Astrocyte of the spinal cord (primary cell): ENCODE data around the gene SMURF1.

Experiments used
- DNase-seq: peaks from one replicate; pipeline ENCODE4 v3.0.0; 2011; ENCODE audit warnings: low read depth, low spot score
- H3K4me3 ChIP-seq: 2 replicates; pipeline ENCODE4 v1.5.1; 2011; ENCODE audit warnings: low read depth, mild to moderate bottlenecking, low read length, moderate library complexity
- in situ Hi-C: cut with HindIII; loops from 2 replicates; pipeline ENCODE4 v1.10.0; 2017; ENCODE audit warnings: low sequenced_read_pairs
- TF ChIP-seq, protein P1 (sequence below): IDR thresholded peaks from 2 replicates; pipeline ENCODE4 v1.5.1; 2012; ENCODE audit warnings: low read depth, mild to moderate bottlenecking, low read length, inconsistent platforms

The SMURF1 gene

DNA sequence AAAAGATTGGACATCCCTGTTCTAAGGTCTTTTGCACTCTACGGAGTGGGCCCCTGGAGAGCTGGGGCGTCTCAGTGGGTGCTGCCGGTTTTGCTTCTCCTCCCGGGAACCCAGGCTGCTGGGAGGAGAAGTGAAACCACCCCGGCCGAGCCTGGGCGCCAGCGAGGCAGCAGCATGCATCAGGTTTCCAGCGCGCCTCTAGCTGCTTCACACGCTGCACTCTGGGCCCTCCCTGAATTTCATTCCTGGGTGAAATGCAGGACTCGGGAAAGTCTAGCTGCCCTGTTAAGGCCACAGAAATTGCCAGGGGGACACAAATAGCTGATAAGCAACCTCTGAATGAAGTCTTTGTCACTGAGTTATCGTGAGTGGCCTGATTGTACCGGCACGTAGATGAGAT is 138.1 kb downstream of the SMURF1 start:
- TF ChIP-seq, protein P1, sequence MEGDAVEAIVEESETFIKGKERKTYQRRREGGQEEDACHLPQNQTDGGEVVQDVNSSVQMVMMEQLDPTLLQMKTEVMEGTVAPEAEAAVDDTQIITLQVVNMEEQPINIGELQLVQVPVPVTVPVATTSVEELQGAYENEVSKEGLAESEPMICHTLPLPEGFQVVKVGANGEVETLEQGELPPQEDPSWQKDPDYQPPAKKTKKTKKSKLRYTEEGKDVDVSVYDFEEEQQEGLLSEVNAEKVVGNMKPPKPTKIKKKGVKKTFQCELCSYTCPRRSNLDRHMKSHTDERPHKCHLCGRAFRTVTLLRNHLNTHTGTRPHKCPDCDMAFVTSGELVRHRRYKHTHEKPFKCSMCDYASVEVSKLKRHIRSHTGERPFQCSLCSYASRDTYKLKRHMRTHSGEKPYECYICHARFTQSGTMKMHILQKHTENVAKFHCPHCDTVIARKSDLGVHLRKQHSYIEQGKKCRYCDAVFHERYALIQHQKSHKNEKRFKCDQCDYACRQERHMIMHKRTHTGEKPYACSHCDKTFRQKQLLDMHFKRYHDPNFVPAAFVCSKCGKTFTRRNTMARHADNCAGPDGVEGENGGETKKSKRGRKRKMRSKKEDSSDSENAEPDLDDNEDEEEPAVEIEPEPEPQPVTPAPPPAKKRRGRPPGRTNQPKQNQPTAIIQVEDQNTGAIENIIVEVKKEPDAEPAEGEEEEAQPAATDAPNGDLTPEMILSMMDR = no peak
- in situ Hi-C loops = no loop called here
- H3K4me3 ChIP-seq = no peak overlapping the region
- DNase-seq = no peak

DNA sequence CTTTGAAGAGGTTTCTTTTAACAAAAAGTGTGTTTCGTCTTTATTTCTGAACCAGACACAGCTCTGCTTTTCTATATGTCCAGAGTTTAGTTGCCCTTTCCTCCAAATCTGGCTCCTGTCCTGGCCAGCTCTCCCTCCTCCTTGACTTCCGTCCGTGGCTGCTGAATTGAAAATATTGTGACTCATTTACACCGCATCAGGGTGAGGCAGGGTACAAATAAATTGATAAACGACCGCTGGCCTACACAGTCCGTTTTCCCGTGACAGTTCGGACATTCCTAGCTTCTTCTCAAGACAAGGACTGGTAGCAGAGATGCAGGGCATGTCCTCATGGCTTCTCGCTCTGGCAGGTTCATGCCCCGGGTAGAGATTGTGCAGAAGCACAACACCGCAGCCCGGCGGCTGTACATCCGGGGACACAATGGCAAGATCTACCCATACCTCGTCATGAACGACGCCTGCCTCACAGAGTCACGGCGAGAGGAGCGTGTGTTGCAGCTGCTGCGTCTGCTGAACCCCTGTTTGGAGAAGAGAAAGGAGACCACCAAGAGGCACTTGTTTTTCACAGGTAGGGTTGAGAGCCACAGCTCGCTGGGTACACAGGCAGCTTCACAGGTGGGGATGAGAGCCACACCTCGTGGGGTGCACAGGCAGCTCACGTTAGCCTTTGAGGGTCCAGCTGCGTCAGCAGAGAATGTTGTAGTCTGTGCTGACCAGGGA is 139.0 kb downstream of the SMURF1 start:
- TF ChIP-seq, protein P1 = no peak
- DNase-seq = no peak
- in situ Hi-C loops = no loop called here
- no peak overlapping the region for H3K4me3 ChIP-seq

DNA sequence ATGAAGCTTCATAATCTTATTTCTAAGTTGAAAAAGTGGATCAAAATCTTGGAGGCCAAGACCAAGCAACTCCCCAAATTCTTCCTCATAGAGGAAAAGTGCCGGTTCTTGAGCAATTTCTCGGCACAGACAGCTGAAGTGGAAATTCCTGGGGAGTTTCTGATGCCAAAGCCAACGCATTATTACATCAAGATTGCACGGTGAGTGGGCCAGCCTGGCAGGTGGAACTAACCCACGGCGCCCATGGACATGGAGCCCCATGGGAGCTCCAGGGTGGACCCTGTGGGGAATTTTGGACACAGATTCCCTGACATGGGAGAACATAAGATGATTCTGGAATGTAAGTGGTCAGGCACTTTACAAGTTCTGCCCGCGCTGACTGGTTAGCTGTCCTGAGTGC is 139.7 kb downstream of the SMURF1 start:
- TF ChIP-seq, protein P1 = no peak
- in situ Hi-C loops = no loop called here
- peak; percentile 6 for DNase-seq
- H3K4me3 ChIP-seq = no peak overlapping the region

DNA sequence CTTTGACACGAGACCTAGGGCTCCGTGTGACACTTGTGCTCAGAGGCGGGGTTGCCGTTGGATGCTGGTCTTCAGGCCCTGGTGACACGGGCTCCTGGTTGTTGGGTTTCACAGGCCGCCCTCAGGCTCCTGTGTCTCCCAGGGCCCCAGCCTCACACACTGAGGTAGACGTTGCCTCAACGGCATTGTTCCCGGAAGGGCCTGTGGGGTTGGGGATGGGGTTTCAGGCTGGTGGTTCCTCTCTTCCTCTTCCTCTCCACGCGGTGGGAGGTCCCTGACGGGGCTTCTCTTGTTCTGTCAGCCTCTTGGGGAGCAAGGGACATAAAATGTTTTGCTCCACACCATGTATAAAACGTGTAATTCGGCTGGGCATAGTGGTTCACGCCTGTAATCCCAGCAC is 140.5 kb downstream of the SMURF1 start:
- H3K4me3 ChIP-seq = no peak overlapping the region
- no peak for DNase-seq
- TF ChIP-seq, protein P1 = no peak
- in situ Hi-C loops = no loop called here

DNA sequence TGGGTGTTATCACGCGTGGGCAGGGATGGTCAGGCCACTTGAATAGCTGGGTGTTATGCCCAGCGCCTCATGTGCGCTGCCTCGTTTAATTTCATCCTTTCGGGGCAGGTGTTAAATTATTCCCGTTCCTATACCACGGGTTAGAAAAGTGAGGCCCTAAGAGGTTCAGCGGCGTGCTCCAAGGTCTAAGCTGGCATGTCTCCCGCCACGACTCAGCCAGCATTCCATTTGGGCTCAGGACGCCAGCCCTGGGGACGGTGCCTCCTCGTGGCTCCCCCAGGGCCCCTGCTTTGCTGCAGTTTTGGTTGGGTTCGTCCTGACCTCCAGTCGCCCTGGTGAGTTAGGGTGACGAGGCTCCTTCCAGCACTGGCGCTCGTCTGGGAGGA is 141.1 kb downstream of the SMURF1 start:
- in situ Hi-C loops = no loop called here
- DNase-seq = no peak
- H3K4me3 ChIP-seq = no peak overlapping the region
- TF ChIP-seq, protein P1 = no peak

DNA sequence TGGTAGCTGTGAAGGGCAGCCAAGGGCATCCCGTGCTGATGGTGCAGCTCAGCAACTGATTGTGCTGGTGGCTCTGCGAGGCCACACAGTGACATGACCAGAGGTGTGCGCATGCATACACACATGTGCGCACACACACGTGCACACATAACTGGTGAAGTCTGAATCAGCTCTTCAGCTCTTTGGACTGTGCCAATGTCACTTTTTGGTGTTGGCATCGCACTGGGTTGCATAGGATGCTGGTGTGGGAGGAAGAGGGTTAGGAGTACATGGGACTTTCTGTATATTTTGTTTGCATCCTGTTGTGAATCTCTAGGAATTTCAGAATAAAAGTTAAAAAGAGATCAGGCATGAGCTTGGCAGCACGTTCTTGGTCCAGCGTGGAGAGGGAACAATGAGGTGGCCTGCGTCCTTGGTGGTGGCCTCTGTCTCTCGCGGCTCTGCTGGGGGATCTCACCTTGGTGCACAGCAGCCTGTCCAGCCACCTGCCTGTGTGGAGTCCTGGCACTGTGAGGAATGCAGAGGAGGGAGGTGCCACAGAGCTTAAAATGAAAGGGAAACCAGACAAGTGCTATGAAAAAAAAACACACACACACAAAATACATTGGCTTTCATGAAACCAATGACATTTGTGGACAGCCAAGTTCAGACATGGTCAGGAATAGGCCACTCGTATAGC is 141.6 kb downstream of the SMURF1 start:
- no peak for DNase-seq
- TF ChIP-seq, protein P1 = no peak
- no peak overlapping the region for H3K4me3 ChIP-seq
- in situ Hi-C loops = no loop called here
